ENCODE data around the gene MYO1E. TPM values are rescaled to one million over a fixed set of nuclear protein-coding genes. Genes with fewer than 3 reads are reported as not detected.

The MYO1E gene
- total and polyA plus RNA-seq, 2 of the 8 experiments (the other 6 are each of a cell fraction or from before 2014, with no cell fraction given), result 19.6 to 142 TPM

DNA sequence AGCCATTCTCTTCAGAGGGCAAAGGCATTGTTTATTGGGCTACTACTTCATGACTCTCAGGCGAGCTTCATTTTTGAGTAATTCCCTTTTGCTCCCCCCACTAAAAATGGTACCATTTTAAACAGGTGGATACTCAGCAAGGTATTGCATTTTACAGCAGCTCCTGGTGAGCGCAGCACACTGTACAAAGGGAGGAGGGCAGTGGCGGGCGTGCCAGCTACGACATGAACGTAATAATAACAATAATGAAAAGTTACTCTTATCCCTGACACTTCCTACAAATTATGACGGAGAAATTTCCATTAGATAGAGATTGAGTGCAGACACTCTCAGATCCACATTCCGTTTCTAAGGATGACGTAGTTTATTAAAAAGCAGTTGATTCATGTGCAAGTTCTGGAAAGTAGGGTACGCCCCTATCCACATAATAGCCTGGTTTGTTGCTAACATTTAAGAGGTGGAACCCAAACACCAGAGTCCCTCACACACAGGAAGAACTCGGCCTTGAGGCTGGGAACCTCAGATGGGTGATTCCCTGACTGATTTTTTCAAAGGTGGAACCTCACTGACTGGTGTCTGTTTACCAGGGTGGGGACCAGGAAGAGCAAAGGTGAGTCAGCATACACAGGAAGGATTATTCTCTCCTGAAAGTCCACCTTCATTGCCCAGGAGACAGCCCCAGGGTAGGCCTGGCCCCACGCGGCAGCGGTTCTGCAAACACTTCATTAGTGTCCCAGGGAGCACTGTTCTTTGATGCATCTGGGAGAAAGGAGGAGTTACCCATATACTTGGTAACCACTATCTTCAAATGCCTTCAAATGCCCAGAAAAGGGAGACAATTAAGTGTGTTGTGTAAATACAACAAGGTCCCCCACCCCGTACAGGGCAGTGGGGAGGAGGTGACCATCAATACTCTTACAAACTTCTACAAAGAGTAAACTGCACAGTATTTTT, 96.2 kb downstream of the MYO1E start:
- H2BK5ac ChIP-seq (ENCODE audit: low read depth, low read length), result no peak overlapping the region
- no peak overlapping the region for H3K27ac ChIP-seq (ENCODE audit: low read depth, low read length)
- 86% methylated on average over 15 of the region's 15 CpGs; no CpG with 5 or more reads in 1 of the 2 experiments for WGBS, 2 experiments (ENCODE audit: extremely low coverage in 1 of 2, insufficient coverage in 1 of 2, insufficient read length in 1 of 2, insufficient replicate concordance in 2 of 2, low coverage in 1 of 2, low lambda C conversion rate in 2 of 2, missing lambda C conversion rate in 1 of 2)
- no peak overlapping the region for H3K14ac ChIP-seq (ENCODE audit: insufficient read length)
- FAIRE-seq (no peak), DNase-seq (ENCODE audit: low read depth in 1 of 2, low spot score in 2 of 2) (no peak)
- H3K4ac ChIP-seq (replicated peaks; ENCODE audit: insufficient read length, low read depth, low read length), result no peak overlapping the region
- H3K27me3 ChIP-seq (replicated peaks in 1 of 4; ENCODE audit: control insufficient read depth in 3 of 4, extremely low read depth in 1 of 4, insufficient read depth in 3 of 4, low read length in 3 of 4), result no peaks in the 10 kb centered on the region
- no peak overlapping the region for H4K5ac ChIP-seq (ENCODE audit: insufficient read length, low read depth, low read length)
- H2BK120ac ChIP-seq (replicated peaks; ENCODE audit: low read depth, low read length), result no peak overlapping the region
- H3K79me1 ChIP-seq (ENCODE audit: low read depth, low read length), result no peaks in the 10 kb centered on the region; the same call in 1 of the 2 replicates
- H2AFZ ChIP-seq (ENCODE audit: low read length), result no peak overlapping the region
- POLR2A ChIA-PET (ENCODE audit: partially characterized antibody), result interaction anchor here (0.7 to 0.8 kb wide), 2 partner anchors 17 to 94 kb away, joined by 3 read pairs; no protein-coding TSS in a partner anchor
- H2AK5ac ChIP-seq (ENCODE audit: low read depth, low read length), result no peak overlapping the region
- H3K79me2 ChIP-seq (ENCODE audit: control insufficient read depth in 1 of 2, insufficient read depth in 2 of 2, low read length in 2 of 2), result peaks cover 6 to 17% of the 10 kb centered on the region in 2 experiments; a peak in 3 of 4 replicates
- peaks cover 0 to 3% of the 10 kb centered on the region in 2 experiments for H4K20me1 ChIP-seq (replicated peaks in 1 of 2; ENCODE audit: control insufficient read depth in 1 of 2, insufficient read depth in 2 of 2, low read length in 2 of 2)
- peaks cover 0 to 5% (median 0%) of the 10 kb centered on the region in 4 experiments; a peak in 1 of 8 replicates for H3K36me3 ChIP-seq (ENCODE audit: control insufficient read depth in 2 of 4, insufficient read depth in 4 of 4, low read length in 3 of 4)
- H3K23ac ChIP-seq (ENCODE audit: insufficient read length), result no peak overlapping the region
- H3K9ac ChIP-seq (replicated peaks in 1 of 4; ENCODE audit: extremely low read depth in 1 of 4, low read depth in 3 of 4, low read length in 3 of 4), result no peak overlapping the region
- no peak overlapping the region for H3K4me3 ChIP-seq (ENCODE audit: extremely low read depth in 1 of 4, insufficient read depth in 2 of 4, low read depth in 3 of 4, low read length in 4 of 4)
- peaks cover 0 to 7% (median 0%) of the 10 kb centered on the region in 4 experiments; a peak in 1 of 7 replicates for H3K4me1 ChIP-seq (replicated peaks in 1 of 4; ENCODE audit: control insufficient read depth in 3 of 4, insufficient read depth in 4 of 4, low read length in 3 of 4)
- no peak overlapping the region for H4K8ac ChIP-seq (ENCODE audit: extremely low read depth, insufficient read depth, low read length)
- no peak overlapping the region for H2BK20ac ChIP-seq (ENCODE audit: low read length)
- CTCF ChIA-PET (ENCODE audit: partially characterized antibody), result no interaction called here
- H3K56ac ChIP-seq (replicated peaks; ENCODE audit: insufficient read length, low read depth, low read length), result no peak overlapping the region
- no peak overlapping the region for H2BK12ac ChIP-seq (ENCODE audit: low read depth, low read length)
- H3K23me2 ChIP-seq (ENCODE audit: low read depth, low read length), result no peaks in the 10 kb centered on the region
- no peak overlapping the region for H3K18ac ChIP-seq (ENCODE audit: extremely low read depth, low read length)
- no peaks in the 10 kb centered on the region for H3K9me3 ChIP-seq (ENCODE audit: insufficient read depth in 2 of 2, low read depth in 1 of 2, low read length in 1 of 2)
- no peak overlapping the region for H2BK15ac ChIP-seq (ENCODE audit: low read length)
- H4K91ac ChIP-seq (replicated peaks; ENCODE audit: insufficient read length, low read length), result no peak overlapping the region
- H3K4me2 ChIP-seq (ENCODE audit: insufficient read depth in 1 of 2, low read depth in 2 of 2, low read length in 2 of 2), result no peak overlapping the region
- no peak for TF ChIP-seq BRCA1 (IDR thresholded peaks at IDR 0.05; ENCODE audit: low read depth, low read length)
- no peak for TF ChIP-seq RNF2 (IDR thresholded peaks at IDR 0.05; ENCODE audit: borderline replicate concordance, low read depth, low read length, missing control alignments, poor library complexity, severe bottlenecking)
- TF ChIP-seq USF2 (IDR thresholded peaks at IDR 0.05; ENCODE audit: low read length), result no peak
- TF ChIP-seq SP2 (IDR thresholded peaks at IDR 0.05; ENCODE audit: low read length), result no peak
- no peak for TF ChIP-seq GTF2F1 (IDR thresholded peaks at IDR 0.05; ENCODE audit: borderline replicate concordance, low read depth, low read length)
- no peak for TF ChIP-seq CHD2 (IDR thresholded peaks at IDR 0.05; ENCODE audit: low read length)
- TF ChIP-seq TBP (IDR thresholded peaks at IDR 0.05; ENCODE audit: low read depth, low read length), result no peak
- TF ChIP-seq NRF1 (IDR thresholded peaks at IDR 0.05; ENCODE audit: low read depth, low read length), result no peak
- no peak for TF ChIP-seq CEBPB (IDR thresholded peaks at IDR 0.05; ENCODE audit: low read depth, low read length)
- TF ChIP-seq YY1 (IDR thresholded peaks at IDR 0.05; ENCODE audit: low read depth, low read length), result no peak
- TF ChIP-seq KDM1A (IDR thresholded peaks at IDR 0.05; ENCODE audit: borderline replicate concordance, low read length), result no peak
